Fibroblast of pulmonary artery (primary cell): ENCODE measurements around the gene OPHN1.

Experiments
- DNase-seq: peaks from one replicate; pipeline ENCODE4 v3.0.0-alpha.2; 2010; ENCODE audit warnings: low read depth
- H3K4me3 ChIP-seq: replicated peaks from 2 replicates; pipeline ENCODE4 v1.5.1; 2011; ENCODE audit warnings: low read depth, mild to moderate bottlenecking, control low read depth, low read length, moderate library complexity
- CTCF ChIP-seq: IDR thresholded peaks from 2 replicates; pipeline ENCODE4 v1.5.1; 2011; ENCODE audit warnings: mild to moderate bottlenecking, control low read depth, low read length, inconsistent platforms; ENCODE audit errors: missing control alignments

OPHN1 gene

GRCh38 chrX:68299898-68300297 lies 133.4 kb downstream of the OPHN1 start:
- no peak for TF ChIP-seq CTCF
- no peak overlapping the region for H3K4me3 ChIP-seq
- no peak for DNase-seq

- no peak overlapping the region for H3K4me3 ChIP-seq
- no peak for TF ChIP-seq CTCF
- no peak for DNase-seq
Observed at GRCh38 chrX:68292471-68292870, 140.8 kb downstream of the OPHN1 start.

- no peak overlapping the region for H3K4me3 ChIP-seq
- no peak for TF ChIP-seq CTCF
- no peak for DNase-seq
Observed at GRCh38 chrX:68288127-68288526, 145.2 kb downstream of the OPHN1 start.

- no peak for DNase-seq
- H3K4me3 ChIP-seq, result no peak overlapping the region
- no peak for TF ChIP-seq CTCF
Observed at GRCh38 chrX:68287419-68287818, 145.9 kb downstream of the OPHN1 start.

GRCh38 chrX:68286980-68287379 lies 146.3 kb downstream of the OPHN1 start:
- H3K4me3 ChIP-seq, result no peak overlapping the region
- no peak for TF ChIP-seq CTCF
- DNase-seq, result no peak

GRCh38 chrX:68286076-68286475 lies 147.2 kb downstream of the OPHN1 start:
- DNase-seq, result no peak
- no peak overlapping the region for H3K4me3 ChIP-seq
- no peak for TF ChIP-seq CTCF

- H3K4me3 ChIP-seq, result no peak overlapping the region
- TF ChIP-seq CTCF, result no peak
- DNase-seq, result no peak
Observed at GRCh38 chrX:68284281-68284904, 148.9 kb downstream of the OPHN1 start.
